Measurements from ENCODE around the gene CCDC28A.

- TF ChIP-seq, protein P1, sequence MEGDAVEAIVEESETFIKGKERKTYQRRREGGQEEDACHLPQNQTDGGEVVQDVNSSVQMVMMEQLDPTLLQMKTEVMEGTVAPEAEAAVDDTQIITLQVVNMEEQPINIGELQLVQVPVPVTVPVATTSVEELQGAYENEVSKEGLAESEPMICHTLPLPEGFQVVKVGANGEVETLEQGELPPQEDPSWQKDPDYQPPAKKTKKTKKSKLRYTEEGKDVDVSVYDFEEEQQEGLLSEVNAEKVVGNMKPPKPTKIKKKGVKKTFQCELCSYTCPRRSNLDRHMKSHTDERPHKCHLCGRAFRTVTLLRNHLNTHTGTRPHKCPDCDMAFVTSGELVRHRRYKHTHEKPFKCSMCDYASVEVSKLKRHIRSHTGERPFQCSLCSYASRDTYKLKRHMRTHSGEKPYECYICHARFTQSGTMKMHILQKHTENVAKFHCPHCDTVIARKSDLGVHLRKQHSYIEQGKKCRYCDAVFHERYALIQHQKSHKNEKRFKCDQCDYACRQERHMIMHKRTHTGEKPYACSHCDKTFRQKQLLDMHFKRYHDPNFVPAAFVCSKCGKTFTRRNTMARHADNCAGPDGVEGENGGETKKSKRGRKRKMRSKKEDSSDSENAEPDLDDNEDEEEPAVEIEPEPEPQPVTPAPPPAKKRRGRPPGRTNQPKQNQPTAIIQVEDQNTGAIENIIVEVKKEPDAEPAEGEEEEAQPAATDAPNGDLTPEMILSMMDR (conservative IDR thresholded peaks at IDR 0.05; ENCODE audit: low read length), result no peak
- no peak for TF ChIP-seq EZH2phosphoT487 (IDR thresholded peaks at IDR 0.05; ENCODE audit: borderline replicate concordance, low read depth, low read length)
Observed at GRCh38 chr6:138774370-138774769, 801 bp downstream of the CCDC28A start.

Data from OCI-LY7 (cell line).